Fibroblast of skin of back (primary cell): Measurements from ENCODE around the gene ARHGAP42.

Source experiments
- DNase-seq: peaks from one replicate; pipeline ENCODE4 v3.0.0-alpha.2; 2013

The ARHGAP42 gene

DNA sequence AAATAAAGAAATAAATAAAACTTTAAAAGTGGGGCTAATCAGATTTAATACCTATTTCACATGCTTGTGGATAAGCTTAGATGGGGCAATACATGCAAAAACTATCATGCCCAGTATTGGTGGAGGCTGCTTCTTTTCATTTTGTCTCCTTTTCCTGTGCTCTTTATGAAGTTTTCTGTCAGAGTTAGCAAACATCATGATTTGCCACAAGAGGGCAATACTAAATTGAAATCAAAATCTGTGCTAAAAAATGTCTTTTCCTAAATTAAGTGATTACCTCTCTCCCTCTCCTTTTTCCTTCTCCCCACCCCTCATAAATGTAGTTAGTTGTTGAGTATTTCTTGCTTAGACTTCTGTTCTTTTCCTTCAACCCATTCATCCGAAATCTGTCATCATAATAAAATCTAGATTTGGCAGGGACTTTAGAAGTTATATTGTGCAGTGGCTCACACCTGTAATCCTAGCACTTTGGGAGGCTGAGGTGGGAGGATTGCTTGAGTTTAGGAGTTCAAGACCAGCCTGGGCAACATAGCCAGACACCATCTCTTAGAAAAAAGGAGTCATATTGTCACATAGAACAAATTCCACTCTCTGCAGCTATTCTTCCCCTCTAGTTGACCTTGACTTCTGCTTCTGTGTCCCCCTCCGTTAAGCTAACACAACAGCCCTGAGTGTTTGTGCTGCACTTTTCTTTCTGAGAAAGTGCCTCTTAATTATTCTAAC lies 4.7 kb upstream of the ARHGAP42 start:
- DNase-seq: peak; percentile 39

DNA sequence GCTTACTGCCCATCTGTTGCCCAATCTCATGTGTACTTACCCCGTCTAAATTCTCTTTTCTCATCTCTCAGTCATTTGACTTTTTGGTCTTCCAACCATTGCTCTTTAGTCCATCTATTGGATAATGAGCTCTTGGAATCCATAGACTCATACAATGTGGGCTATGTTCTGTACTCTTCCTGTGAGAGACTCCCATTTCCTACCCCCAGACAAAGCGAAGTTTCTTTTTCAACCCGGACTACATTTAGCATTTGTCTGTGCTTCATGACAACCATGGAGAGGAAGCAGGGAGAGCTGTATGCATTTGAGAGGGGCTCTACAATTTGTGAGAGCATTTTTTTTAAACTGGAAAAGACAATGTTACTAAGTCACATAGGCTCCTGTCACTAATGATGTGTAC lies 4.0 kb upstream of the ARHGAP42 start:
- DNase-seq: no peak

DNA sequence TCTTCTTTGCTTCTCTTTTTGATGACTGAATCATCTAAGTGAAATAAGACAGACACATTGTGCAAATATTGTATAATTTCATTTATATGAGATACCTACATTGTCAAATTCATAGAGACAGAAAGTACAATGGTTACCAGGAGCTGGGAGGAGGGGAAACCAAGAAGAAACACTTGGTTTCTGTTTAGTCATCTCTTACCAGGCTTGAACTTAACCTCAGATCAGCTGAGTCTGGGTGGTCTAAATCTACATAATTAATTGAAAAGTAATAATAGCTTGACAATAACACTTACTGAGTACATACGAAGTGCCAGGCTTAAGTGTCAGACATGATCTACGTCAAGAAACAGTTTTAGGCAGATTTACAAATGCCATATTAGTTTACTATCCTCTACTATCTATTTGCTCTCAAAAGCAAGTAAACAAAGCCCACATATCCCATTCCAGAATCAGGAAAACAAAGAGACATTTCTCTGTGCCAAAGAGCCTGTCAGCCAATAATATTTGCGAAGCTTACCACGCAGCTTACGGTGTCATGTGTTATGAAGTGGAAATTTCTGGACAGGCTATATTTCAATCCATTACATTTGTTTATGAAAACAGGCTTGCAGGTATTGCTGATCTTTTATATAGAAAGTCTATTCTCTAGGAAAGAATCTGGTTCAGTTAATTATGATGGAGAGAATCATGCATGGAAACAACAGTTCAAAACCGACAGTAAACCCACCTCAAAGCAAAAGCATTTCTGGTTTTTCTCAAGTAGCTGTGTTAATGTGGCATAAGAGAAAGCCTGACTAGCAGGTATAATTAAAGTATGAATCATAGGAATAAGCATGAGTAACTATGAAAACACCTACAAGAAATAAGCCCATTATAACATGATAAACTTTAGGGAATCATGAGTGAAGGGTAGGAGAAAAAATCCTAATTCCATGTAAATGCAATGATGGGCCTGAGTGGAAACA lies 2.7 kb upstream of the ARHGAP42 start:
- no peak for DNase-seq

DNA sequence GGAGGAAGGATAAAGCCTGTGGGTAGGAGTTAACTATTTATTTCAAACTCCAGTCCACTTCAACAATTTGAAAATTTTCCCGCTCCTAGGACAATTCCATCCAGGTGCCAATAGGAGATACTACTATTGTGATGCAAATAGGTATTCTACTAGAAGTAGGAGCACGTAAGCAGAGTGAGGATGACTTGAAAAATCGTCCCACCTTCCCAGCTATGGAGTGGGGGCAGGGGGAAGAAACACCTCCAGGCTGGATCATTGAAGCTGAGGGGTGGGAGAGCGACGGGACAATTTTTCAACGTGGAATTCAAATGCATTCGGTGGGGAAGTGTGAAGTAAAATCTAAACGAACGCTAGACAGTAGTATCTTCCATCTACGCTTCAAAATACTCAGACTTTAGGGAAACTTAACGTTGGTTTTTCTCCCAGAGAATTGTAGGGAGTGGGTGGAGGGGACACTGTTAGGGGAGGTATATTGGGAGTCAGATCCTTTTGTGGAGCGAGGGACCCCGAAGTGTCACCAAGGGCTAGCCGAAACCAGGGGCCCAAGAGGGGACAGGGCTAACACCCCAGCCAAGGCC lies 523 bp upstream of the ARHGAP42 start:
- no peak for DNase-seq

DNA sequence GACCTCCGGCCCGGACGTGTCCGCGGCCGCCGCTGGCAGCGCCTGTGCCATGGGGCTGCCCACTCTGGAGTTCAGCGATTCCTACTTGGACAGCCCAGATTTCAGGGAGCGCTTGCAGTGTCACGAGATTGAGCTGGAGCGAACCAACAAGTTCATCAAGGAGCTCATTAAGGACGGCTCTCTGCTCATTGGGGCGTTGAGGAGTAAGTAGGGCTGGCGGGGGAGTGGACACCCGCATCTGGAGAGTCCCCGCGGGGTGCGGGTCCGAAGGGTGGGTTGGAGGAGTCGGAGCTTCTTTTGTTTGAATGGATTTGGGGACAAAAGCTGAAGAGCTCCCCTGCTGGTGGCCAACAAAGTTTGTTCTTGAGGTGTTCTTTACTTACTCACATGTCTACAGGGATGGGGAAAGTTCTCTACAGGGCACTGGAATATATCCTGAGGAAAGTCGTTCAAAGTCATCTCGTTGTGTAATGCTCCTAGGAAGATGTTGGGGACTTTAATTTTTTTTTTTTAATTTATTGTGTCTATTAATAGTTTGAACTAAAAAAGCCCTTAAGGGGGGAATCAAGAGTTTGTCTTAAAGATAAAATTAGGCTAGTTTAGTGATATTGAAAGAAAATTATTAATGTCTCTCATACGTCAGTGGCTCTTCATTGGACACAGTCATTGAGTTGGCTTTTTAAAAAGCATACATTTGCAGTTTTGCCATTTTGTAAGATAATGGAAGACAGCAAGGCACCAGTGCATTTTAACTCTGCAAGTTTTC lies 725 bp downstream of the ARHGAP42 start:
- peak; percentile 85 for DNase-seq

DNA sequence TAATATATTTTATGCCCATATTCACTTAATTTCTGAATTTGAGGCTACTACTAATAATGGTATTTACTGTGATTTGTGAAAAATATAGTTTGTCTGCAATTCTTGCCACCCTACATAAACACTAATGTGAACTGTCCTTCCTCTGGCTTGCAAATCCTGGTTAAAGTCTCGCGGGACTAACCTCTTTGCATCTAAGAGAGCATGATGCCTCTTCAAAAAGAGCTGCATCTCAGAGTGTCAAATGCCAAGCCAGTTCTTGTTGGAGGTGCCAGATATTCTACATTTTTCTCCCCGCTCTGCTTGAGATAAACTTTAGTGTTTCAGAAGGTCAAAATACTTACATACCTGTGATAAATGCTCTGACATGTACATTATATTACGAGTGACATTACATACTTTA lies 2.1 kb downstream of the ARHGAP42 start:
- no peak for DNase-seq

DNA sequence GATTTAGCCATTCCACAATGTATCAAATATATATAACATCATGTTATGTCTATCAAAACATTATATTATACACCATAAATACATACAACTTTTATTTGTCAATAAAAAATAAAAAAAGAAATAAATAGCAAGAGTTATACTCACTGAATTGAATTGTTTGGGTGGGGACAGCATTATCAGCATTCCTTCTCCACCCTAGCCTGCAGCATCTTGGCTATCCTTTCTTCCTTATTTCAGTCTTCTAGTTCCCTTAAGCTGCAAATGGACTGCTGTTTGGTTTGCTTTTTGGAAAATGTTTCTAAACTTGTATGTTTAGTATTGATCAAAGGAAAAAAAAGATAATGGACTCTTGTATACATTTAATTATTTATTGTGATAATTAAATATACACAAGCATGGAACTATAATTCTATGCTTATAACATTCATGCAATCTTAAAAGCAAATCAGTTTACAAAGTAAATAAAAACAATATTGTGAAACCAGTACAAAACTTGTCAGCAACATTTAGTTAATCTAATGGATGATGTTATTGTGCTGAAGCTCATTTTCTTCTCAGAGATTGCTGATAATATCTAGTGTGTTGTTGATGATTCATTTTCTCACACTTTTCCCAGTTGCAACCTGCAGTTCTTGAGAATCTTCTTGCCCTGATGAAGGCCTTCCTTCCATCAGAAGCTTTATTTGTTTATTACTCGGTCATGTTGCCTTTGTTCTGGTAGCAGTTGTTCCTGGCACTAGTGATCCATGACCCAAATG lies 5.0 kb downstream of the ARHGAP42 start:
- no peak for DNase-seq

DNA sequence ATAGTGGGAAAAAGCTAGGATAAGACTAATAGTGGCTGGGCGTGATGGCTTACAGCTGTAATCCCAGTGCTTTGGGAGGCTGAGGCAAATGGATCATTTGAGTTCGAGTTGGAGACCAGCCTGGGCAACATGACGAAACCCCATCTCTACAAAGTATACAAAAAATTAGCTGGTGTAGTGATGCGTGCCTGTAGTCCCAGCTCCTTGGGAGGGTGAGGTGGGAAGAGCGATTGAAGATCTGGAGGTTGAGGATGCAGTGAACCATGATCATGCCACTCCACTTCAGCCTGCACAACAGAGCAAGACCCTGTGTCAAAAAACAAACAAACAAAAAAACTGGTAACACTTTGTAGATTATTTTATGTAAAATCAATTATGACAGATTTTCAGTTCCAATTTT lies 8.8 kb downstream of the ARHGAP42 start:
- DNase-seq: no peak

DNA sequence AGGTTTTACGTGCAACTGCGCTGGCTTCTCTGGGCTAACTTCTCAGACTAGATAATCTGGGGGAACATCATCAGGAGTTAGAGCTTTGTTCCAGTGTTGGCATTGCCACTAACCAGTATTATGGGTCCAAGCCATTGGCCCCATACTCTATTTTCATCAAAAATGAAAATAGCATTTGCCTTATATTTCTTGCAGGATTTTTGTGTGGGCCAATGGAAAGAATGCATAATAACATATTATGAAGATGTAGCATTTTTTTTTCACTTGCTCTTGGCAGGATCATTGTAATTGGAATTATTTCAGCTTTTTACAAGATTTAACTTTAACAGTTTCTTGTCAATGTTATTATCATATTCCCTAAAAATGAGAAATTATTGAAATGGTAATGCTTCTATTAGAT lies 16.1 kb downstream of the ARHGAP42 start:
- DNase-seq: no peak

DNA sequence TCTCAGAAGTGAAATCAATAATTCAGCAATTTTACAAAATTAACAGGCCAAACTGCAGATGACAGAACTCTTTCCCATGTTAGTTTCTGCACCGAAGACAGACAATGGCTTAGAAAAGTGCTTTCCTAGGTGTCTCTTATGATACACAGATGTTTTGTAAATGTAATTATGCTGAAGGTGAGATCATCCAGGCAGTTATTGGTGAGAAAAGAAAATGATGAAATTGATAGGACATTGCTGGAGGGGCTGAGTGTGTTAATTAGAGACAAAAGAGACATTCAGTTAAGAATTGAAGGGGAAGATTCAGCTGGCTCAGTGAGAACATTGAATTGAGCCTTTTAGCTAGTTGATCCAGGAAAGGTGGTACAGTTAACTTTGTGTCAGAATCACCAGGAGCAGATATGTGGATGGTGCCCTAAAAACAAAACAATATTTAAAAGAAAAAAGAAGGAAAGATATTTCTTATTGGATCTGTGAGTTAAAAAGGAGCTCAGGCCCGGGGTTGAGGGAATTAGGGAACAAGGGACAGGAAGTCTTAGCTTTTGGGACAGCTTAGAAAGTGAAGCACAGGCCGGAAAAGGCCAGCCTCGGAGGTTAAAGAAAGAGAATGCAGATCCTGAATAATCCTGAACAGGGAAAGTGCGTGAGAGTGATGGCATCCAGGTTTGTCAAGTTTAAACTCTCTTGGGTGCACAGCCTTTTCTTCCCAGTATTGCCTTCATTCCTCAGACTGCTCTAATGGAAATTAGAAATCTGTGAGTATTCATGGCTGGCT lies 16.9 kb downstream of the ARHGAP42 start:
- no peak for DNase-seq

DNA sequence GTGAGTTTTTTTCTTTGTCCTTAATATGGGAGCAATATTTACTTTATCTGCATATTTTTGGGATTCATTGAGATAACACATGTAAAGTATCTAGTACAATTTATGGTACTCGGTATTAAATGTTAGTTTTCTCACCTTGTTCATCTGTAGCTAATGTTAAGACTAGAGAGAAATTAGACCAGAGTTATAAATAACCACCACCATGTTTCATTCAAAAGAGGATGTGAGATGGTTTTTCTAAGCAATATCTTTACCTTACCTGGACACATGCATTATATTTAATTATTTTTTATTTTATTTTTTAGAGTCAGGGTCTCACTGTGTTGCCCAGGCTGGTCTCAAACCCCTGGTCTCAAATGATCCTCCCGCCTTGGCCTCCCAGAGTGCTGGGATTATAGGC lies 18.4 kb downstream of the ARHGAP42 start:
- no peak for DNase-seq

DNA sequence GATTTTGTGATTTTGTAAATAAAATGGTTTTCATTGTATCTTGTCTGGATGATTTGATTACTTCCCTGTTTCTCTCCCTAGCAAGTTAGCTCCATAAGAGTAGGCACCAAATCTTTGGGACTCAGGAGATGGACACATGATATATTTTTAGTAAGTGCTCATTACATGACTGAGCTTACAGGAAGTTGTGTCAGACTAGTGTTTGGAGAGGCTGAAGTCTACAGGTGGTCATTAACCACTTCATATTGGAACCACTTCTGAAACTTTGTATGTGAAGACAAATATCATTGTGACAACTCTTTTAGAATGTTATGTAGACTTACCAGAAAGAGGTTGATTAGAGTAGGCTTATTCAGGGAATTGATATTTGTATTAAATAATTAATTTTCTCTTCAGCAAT lies 19.1 kb downstream of the ARHGAP42 start:
- no peak for DNase-seq

DNA sequence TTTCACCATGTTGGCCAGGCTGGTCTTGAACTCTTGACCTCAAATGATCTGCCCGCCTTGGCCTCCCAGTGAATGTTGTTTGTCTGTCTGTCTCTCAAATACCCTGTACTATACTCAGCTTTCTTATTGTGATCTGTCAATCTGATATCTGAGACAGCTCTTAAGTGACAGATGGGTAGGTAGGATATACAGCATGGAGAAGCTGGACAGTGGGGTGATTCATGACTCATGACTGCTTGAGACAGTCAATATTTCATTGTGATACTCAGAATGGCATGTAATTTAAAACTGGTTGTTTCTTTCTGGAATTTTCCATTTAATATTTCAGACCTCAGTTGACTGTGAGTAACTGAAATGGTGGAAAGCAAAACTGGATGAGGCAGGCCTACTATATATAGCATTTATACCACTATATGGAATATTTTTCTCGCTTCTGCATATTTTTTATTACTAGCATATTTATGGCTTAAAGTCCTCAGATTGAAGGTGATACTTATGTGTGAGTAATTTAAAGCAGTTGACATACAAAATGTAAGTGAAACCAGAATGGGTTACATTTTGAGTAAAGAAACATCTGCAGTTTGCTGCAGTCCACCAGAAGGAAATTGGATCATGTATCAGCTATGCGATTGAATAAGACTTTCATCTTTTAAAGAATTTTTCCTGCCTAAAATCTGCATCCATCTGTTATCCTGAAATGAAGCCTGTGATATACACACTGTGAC lies 22.3 kb downstream of the ARHGAP42 start:
- peak; percentile 58 for DNase-seq

DNA sequence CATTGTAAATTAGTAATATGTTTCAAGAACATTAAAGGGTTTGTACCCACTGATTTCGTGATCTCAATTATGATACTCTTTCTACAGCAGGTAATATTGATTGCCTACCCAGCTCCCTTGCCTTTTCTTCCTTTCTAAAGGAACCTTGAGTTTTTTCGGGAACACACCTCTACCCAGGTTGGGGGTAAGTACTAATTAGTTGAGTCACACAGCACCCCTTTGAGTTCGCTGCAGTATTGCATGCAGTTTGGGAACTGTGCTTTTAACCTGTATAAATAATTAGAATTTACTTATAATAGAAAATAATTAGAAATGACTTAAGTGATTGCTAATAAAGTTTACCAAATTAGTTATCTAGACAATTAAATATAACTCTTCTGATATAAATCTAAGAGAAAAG lies 24.9 kb downstream of the ARHGAP42 start:
- DNase-seq: no peak

DNA sequence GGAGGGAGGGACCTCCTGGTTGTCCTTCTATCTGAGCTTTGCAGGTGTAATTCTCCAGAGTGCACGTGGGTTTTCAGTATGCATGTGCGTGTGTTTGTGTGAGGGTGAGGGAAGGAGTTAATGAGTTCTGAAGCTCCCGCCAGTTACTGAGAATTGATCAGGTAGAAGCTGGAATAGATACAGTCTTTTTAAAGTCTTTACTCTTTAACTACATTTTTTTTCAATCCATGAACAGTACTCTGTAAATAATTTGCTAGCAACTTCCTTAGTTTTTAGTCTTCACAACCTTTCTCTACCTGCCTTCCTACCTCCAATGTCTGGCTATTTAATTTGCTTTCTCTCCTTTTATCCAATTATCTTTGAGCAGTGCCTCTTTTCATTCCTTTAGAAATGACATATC lies 25.5 kb downstream of the ARHGAP42 start:
- no peak for DNase-seq

DNA sequence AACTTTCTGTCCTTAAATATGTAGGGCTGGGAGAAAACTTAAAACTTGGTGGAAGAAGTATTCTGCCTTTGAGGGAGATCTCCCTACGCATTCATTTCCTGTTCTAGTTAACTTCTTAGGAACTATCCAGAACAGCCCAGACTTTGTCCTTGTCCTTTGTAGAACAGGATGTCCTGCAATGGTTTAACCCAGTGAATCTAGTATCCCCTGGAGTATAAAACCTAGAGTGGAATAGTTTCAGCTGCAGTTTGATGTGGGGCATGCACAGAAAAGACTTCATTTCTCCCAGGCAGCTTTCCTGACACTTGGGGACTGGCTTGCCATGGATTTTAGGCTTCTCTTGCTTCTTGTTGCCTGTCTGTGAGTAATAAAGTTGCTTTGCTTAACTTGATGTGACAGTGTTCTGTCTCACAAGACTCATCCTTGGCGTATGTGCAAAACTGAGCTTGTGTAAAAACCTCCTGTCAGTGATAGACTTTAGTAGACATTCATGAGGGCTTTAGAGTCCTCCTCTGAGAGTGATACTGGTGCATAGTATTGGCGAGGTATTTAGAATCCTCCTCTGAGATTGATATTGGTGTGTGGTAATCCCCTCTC lies 28.2 kb downstream of the ARHGAP42 start:
- peak; percentile 14 for DNase-seq

DNA sequence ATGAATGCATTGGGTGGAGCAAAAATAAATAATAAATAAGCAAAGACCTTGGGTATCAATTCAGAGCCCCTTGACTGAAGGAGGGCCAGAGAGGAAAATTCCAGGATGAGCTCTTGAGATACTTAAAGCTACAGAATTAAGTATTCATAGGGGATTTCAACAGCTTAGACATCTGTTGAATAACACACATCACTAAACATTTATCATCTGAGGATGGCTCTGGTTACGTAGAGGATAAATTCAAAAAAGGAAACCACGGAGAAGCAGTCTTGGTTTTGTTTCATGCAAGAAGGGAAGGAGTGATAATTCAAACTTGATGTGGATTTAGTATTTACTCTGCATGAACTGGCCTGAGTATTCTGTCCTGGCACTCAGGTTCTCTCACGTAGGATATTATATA lies 29.8 kb downstream of the ARHGAP42 start:
- DNase-seq: no peak

DNA sequence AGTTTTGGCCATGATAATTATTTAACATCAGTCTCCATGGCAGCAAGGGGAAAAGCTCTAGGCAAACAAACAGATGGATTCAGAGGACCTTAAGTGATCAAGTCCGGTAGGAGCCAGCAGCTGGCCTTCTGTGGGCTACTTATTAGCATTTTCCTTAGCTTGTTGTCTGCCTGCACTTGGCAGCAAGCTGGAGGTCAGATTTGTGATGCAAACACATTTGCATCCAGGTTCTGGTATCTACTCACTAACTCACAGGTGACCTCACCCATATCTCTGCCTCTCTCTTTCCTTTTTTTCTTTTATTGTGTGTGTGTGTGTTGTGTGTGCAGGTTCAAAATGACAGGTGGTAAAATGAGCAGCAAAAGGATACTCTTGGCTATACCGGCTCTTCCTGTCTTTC lies 32.3 kb downstream of the ARHGAP42 start:
- DNase-seq: no peak

DNA sequence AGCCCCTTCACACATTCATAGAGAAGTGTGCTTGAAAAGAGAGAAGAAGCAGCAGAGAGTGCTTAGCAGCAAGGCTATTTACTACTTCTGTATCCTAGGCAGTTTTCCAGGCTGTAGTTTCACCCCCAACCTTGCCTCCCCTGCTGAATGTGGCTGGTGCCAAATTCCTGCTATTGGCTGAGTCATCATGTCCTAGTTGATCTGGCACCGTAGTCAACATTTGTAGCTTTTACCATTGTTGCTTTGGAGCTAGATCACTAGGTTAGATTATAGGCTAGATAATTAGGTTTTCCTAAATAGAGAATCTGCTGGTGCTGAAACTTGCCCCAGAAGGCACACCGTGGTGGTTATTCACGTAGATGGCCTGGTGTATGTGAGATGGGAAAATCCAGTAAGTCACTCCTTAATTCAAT lies 32.7 kb downstream of the ARHGAP42 start:
- peak; percentile 84 for DNase-seq

DNA sequence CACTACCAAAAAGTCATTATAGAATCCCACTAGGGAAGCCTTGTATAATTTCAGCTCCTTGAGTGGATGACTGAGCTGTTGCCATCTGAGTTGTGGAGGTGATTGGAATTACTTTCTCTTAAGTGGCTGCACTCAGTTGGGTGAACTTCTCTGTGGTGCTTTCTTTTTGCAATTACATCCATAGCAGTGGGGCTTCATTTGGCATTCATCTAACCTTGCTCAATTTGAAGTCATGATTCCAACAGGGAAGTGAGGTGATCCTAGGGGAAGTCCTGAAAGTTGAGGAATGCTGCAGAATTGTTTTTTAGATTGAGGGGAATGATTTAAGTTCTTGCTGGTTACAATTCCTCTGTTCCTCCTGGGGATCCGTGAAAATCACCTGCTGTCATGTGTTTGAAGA lies 39.6 kb downstream of the ARHGAP42 start:
- DNase-seq: no peak
